SK-N-SH (cell line): ENCODE data around the gene RAPGEFL1.

Experiments
- CHD2 ChIP-seq: fragments of 150-350 bp; IDR thresholded peaks from 2 replicates; pipeline ENCODE4 v1.6.1; 2018; ENCODE audit warnings: low read length; ENCODE audit not compliant: partially characterized antibody
- EP300 ChIP-seq, 2 experiments: IDR thresholded peaks; 2 replicates each; pipeline versions ENCODE4 v1.4.0 to v1.6.1; 2012; ENCODE audit warnings: borderline replicate concordance in 1 of 2, low read depth in 1 of 2, low read length in 1 of 2
- EZH2phosphoT487 ChIP-seq: fragments of 200-600 bp; sonication (generic); IDR thresholded peaks from 2 replicates; pipeline ENCODE4 v1.6.1; 2017; ENCODE audit warnings: low read depth, mixed run types, mild to moderate bottlenecking, antibody characterized with exemption, moderate library complexity, borderline replicate concordance
- FOXM1 ChIP-seq: IDR thresholded peaks from 2 replicates; pipeline ENCODE4 v1.4.0; 2012; ENCODE audit warnings: low read depth, mild to moderate bottlenecking
- JUND ChIP-seq: IDR thresholded peaks from 2 replicates; pipeline ENCODE4 v1.4.0; 2012
- NFIC ChIP-seq: IDR thresholded peaks from 2 replicates; pipeline ENCODE4 v1.4.0; 2012; ENCODE audit warnings: borderline replicate concordance
- POLR2AphosphoS5 ChIP-seq: IDR thresholded peaks from 2 replicates; pipeline ENCODE4 v1.6.1; 2012; ENCODE audit warnings: low read depth, low read length
- RFX5 ChIP-seq: IDR thresholded peaks from 2 replicates; pipeline ENCODE4 v1.6.1; 2012; ENCODE audit warnings: mild to moderate bottlenecking, improper control_type of control experiment, low read length
- TAF1 ChIP-seq: IDR thresholded peaks from 2 replicates; pipeline ENCODE4 v1.6.1; 2012; ENCODE audit warnings: low read depth, mild to moderate bottlenecking, low read length, moderate library complexity, borderline replicate concordance
- TEAD4 ChIP-seq: IDR thresholded peaks from 2 replicates; pipeline ENCODE4 v1.4.0; 2012; ENCODE audit warnings: mild to moderate bottlenecking, borderline replicate concordance; ENCODE audit not compliant: insufficient read depth
- YY1 ChIP-seq: IDR thresholded peaks from 2 replicates; pipeline ENCODE4 v1.4.0; 2012; ENCODE audit warnings: low read depth, mild to moderate bottlenecking
- TF ChIP-seq, protein P1 (sequence below): fragments of 200-600 bp; sonication (generic); IDR thresholded peaks from 2 replicates; pipeline ENCODE4 v1.6.1; 2017; ENCODE audit warnings: antibody characterized with exemption, mild to moderate bottlenecking, moderate library complexity
- TF ChIP-seq, protein P2 (sequence below): IDR thresholded peaks from 2 replicates; pipeline ENCODE4 v1.6.1; 2012; ENCODE audit warnings: mild to moderate bottlenecking, low read depth, low read length, moderate library complexity
- TF ChIP-seq, protein P3 (sequence below): IDR thresholded peaks from 2 replicates; pipeline ENCODE4 v1.4.0; 2012; ENCODE audit warnings: low read depth, borderline replicate concordance

DNA sequence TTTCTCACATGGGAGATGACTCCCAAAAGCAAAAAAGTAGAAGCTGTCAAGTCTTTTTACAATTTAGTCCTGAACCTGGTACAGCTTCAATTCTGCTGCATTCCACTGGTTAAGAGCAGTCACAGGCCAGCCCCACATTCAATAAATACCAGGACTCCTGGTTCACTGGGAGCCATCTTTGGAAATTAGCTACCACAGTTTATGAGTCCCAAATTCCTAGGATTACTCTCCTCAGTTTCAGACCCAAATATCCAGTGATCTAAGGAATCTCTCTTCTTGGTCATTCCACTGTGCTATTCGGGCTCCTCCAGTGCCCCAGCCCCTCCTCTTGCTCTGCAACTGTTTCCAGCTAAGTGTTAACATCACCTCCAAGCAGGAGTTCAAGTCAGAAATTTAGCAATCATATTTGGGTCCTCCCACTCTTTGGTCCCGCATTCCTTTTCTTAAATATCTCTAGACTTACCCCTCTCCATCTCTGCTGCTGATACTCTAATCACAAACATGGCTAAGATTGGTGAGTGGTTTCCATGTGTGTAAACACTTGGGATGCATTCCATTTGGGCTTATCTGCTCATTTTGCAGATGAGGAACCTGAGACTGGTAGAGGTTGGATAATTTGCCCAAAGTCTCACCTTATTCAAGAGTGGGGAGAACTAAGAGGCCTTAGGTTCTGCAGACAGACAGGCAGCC lies 32.3 kb downstream of the RAPGEFL1 start:
- TF ChIP-seq CHD2 (no peak), EZH2phosphoT487 (no peak), EP300 (IDR thresholded peaks at IDR 0.05; ENCODE audit: borderline replicate concordance in 1 of 2, low read depth in 1 of 2, low read length in 1 of 2) (no peak), YY1 (no peak), JUND (no peak), NFIC (no peak), TEAD4 (no peak), TAF1 (no peak), FOXM1 (no peak), POLR2AphosphoS5 (no peak), RFX5 (no peak)
- TF ChIP-seq, protein P1, sequence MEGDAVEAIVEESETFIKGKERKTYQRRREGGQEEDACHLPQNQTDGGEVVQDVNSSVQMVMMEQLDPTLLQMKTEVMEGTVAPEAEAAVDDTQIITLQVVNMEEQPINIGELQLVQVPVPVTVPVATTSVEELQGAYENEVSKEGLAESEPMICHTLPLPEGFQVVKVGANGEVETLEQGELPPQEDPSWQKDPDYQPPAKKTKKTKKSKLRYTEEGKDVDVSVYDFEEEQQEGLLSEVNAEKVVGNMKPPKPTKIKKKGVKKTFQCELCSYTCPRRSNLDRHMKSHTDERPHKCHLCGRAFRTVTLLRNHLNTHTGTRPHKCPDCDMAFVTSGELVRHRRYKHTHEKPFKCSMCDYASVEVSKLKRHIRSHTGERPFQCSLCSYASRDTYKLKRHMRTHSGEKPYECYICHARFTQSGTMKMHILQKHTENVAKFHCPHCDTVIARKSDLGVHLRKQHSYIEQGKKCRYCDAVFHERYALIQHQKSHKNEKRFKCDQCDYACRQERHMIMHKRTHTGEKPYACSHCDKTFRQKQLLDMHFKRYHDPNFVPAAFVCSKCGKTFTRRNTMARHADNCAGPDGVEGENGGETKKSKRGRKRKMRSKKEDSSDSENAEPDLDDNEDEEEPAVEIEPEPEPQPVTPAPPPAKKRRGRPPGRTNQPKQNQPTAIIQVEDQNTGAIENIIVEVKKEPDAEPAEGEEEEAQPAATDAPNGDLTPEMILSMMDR, result no peak
- TF ChIP-seq, protein P2, sequence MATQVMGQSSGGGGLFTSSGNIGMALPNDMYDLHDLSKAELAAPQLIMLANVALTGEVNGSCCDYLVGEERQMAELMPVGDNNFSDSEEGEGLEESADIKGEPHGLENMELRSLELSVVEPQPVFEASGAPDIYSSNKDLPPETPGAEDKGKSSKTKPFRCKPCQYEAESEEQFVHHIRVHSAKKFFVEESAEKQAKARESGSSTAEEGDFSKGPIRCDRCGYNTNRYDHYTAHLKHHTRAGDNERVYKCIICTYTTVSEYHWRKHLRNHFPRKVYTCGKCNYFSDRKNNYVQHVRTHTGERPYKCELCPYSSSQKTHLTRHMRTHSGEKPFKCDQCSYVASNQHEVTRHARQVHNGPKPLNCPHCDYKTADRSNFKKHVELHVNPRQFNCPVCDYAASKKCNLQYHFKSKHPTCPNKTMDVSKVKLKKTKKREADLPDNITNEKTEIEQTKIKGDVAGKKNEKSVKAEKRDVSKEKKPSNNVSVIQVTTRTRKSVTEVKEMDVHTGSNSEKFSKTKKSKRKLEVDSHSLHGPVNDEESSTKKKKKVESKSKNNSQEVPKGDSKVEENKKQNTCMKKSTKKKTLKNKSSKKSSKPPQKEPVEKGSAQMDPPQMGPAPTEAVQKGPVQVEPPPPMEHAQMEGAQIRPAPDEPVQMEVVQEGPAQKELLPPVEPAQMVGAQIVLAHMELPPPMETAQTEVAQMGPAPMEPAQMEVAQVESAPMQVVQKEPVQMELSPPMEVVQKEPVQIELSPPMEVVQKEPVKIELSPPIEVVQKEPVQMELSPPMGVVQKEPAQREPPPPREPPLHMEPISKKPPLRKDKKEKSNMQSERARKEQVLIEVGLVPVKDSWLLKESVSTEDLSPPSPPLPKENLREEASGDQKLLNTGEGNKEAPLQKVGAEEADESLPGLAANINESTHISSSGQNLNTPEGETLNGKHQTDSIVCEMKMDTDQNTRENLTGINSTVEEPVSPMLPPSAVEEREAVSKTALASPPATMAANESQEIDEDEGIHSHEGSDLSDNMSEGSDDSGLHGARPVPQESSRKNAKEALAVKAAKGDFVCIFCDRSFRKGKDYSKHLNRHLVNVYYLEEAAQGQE, result no peak
- TF ChIP-seq, protein P3, sequence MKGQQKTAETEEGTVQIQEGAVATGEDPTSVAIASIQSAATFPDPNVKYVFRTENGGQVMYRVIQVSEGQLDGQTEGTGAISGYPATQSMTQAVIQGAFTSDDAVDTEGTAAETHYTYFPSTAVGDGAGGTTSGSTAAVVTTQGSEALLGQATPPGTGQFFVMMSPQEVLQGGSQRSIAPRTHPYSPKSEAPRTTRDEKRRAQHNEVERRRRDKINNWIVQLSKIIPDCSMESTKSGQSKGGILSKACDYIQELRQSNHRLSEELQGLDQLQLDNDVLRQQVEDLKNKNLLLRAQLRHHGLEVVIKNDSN, result no peak
